GM12873 (cell line): ENCODE measurements around the gene PLA2G15.

Experiments used
- TF ChIP-seq, protein P1 (sequence below): IDR thresholded peaks from 2 replicates; pipeline ENCODE4 v1.5.1; 2012; ENCODE audit warnings: low read depth, mild to moderate bottlenecking, moderate library complexity, low read length, control low read depth; ENCODE audit not compliant: insufficient read depth; ENCODE audit errors: missing control alignments

The PLA2G15 gene

DNA sequence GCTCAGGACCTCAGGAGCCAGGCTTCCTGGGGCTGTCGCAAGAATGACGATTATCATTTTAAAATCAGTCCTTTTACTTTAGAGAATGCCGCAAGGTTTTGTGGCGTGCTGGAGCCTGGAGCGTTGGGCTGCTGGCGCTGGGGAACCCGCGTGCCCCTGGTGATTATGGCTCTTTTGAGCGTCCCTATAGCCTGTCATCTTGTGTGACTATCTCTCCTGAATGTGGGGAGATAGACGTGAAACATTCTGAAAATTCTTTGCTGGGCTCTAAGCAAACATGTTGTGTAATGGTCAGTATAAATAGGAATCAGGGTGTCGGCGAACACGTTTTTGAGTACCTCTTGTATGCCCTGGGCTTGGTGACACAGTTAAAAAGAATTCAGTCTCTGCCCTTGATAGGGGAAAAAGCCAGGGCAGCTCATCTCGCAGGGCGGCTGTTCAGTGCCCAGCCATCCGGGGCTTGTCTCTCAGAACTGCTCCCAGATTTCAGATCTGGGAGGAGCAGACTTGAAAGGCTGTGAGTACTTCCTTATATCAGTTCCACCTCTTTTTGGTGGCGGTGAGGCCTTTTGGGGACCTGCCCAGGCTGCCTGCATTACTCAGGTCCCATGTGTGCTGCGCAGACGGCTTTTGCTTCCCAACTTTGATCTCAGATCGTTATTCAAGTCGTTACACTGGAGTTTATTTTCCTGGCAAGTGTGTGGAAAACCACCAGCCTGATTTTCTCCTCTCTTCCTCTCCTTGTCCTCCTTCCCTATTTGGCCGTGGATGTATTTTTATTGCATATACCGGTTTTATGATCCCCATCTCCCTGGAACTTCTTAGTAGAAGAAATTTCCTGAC, 20.1 kb downstream of the PLA2G15 start:
- TF ChIP-seq, protein P1, sequence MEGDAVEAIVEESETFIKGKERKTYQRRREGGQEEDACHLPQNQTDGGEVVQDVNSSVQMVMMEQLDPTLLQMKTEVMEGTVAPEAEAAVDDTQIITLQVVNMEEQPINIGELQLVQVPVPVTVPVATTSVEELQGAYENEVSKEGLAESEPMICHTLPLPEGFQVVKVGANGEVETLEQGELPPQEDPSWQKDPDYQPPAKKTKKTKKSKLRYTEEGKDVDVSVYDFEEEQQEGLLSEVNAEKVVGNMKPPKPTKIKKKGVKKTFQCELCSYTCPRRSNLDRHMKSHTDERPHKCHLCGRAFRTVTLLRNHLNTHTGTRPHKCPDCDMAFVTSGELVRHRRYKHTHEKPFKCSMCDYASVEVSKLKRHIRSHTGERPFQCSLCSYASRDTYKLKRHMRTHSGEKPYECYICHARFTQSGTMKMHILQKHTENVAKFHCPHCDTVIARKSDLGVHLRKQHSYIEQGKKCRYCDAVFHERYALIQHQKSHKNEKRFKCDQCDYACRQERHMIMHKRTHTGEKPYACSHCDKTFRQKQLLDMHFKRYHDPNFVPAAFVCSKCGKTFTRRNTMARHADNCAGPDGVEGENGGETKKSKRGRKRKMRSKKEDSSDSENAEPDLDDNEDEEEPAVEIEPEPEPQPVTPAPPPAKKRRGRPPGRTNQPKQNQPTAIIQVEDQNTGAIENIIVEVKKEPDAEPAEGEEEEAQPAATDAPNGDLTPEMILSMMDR: no peak

DNA sequence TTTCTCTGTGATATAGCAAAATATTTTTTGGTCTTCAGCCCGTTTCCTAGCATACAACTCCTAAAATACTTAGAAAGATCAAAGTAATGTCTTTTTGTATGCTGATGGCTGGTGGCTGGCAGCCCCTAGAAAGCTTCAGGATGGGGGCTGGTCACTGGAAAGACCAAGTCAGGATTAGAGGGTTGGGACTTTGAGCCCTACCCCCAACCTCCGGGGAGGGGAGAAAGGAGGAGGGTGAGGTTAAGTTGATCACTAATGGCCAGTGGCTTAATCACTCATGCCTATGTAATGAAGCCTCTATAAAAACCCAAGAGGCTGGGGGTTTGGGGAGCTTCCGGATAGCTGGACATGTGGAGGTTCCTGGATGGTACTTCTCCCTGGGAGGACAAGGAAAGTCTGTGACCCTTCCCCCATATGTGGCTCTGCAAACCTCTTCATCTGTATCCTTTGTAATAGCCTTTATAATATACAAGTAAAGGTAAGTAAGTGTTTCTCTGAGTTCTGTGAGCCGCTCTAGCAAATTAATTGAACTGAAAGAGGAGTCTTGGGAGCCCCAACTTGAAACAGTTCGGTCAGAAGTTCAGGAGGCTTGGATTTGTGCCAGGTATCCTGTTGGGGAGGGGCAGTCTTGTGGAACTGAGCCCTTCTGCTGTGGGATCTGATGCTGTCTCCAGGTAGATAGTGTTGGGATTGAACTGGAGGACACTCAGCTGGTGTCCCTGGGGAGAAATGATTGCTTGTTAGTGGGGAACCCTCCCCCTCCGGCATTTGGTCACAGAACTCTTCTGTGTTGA, 22.6 kb downstream of the PLA2G15 start:
- TF ChIP-seq, protein P1: no peak

DNA sequence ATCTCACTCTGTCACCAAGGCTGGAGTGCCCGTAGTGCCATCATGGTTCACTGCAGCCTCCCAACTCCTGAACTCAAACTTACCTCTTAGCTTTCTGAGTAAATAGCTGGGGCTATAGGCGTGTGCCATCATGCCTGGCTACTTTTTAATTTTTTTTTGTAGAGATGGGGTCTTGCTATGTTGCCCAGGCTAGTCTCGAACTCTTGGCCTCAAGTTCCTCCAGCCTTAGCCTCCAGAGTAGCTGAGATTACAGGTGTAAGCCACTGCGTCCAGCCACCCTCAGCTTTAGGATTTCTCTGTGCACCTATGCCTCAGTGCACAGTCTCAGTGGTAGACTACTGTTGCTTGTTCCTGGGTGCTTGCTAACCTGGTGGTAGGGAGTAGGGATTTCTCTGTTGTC, 24.6 kb downstream of the PLA2G15 start:
- TF ChIP-seq, protein P1: no peak

DNA sequence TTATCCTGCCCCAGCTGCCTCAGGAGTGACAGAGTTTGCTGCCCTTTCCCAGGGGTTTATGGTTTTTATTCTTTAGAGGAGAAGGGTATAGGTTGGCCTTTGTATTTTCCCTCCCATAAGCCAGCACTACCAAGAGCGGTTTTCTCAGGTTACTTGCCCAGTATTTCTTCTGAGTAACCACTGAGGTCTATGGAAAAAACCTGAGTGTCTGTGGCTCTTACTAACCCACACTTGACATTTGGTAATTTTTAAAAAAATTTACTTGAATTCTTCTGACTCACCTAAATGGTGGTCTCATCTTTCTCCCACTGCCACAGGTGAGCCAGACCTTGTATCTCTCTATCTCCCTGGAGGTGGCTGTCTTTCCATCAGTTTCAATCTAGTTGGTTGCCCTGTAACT, 25.2 kb downstream of the PLA2G15 start:
- TF ChIP-seq, protein P1: no peak

DNA sequence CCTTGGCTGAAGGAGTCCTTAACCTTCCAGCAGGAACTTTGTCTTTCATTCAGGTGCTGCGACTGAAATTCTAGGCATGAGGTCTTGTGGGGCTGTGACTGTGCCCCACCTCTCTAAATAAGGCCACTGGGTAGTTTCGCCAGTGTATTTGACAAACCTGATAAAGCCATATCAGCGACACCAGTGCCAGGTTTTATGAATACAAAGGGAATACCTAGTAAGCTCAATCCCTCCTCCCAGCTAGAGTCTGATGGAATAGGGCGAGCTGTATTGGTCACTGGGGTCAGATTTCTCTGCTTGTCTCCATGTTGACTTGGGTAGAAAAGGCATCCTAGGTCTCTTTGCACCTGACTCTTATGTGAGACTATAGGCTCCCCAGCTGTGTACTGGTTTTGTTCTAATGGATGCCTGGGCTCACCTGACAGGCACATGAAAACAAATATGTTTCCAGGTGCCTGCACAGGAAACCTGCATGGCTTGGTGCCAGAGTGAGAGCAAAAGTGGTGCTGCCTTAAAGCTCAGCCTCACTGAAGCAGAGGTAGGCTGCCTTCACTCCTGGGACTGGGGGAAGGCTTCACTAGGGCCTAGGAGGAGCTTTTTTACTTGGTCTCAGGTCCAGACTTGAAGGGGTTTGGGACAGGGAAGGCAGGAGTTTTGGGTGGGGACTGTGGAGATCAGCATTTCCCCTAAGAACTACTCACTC, 27.5 kb downstream of the PLA2G15 start:
- TF ChIP-seq, protein P1: no peak

DNA sequence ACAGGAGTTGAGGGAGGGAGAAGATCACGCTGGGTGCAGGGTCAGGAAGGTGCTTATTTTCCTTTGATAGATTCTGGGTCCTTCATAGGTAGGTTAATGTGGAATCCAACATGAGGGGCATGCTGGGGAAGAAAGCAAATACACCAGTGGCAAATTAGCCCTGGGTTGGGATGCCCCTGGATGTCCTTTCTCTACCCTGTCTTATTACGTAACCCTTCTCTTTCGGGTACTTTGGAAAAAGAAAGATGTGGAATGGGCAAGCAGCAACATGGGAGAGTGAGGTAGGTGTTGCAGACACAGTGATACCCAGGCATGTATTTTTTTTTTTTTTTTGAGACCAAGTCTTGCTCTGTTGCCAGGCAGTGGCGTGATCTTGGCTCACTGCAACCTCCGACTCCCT, 28.3 kb downstream of the PLA2G15 start:
- TF ChIP-seq, protein P1: no peak

DNA sequence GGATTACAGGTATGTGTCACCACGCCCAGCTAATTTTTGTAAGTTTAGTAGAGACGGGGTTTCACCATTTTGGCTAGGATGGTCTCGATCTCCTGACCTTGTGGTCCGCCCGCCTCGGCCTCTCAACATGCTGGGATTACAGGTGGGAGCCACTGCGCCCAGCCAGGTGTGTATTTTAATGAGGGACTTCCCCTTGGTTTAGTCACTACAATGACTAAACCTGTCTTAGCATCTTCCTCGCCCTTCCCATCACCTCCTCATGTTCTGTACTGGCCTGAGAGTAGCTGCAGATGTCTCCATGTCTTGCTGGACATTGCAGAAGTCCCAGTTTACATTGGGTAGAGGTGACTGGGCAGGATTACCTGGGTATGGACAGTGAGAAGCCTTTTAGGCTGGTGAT, 28.7 kb downstream of the PLA2G15 start:
- TF ChIP-seq, protein P1: no peak
